NCI-H2107 treated with DMSO at 0.1 percent for 48 hours (cell line): Measurements from ENCODE around the gene UBA52.

Source experiments
- DNase-seq: peaks from one replicate; lab custom pipeline; 2025; ENCODE audit not compliant: unreplicated experiment; lab: John Stamatoyannopoulos, UW

UBA52 gene

DNA sequence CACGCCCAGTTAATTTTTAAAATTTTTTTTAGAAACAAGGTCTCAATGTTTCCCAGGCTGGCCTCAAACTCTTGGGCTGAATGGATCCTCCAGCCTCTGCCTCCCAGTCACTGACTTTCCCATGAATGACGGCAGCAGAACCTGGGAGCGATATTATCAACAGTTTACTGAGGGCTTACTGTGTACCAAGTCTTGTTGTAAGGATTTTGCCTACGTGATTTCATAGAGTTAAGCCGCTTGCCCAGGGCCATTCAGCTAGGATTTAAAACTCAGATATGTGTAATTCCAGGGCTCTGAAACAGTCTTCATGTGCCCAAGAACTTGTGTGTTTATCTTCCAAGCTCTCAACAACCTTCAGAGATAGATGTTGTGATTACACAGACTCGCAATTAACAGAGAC, 20.0 kb upstream of the UBA52 start:
- DNase-seq = no peak

DNA sequence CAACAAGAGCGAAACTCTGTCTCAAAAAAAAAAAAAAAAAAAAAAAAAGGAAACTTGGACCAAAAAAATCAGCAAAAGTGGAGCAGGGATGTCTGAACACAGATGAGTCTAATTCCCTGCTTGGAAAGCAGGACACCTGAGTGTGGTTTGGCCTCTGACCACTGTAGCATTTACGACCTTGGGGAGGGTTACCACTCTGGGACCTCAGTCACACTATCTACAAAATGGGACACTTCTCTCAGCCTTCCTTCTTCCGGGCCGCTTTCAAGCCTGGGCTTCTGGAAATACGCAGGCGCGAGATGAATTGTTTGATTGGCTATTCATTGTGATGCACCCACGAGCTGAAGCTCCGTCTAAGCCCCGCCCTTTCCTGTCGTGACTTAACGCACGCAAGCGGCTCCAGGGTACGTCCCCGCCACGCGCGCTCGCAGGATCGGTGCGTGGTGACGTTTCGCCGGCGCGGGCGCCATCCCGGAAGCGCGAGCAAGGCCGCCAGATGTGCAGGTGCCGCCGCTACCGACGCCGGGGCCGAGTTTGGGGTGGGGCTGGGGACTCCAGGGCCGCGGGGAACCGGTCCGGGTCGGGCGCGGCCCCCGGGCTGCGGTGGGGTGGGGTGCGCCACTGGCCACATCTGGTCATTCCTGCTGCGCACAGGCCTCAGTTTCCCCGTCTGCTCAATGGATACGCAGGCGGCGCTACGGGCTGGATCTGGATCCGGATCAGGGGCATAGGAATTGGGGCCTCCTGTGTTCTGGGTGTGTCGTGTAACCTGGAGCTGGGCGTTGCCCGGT, 14.1 kb upstream of the UBA52 start, which contains the start of gene KXD1:
Gene KXD1, plus strand, starts transcription at position 460 of the 791 bp plus-strand sequence. CDS start 4,187 bp downstream, outside the sequence.
- peak; percentile 94 for DNase-seq

DNA sequence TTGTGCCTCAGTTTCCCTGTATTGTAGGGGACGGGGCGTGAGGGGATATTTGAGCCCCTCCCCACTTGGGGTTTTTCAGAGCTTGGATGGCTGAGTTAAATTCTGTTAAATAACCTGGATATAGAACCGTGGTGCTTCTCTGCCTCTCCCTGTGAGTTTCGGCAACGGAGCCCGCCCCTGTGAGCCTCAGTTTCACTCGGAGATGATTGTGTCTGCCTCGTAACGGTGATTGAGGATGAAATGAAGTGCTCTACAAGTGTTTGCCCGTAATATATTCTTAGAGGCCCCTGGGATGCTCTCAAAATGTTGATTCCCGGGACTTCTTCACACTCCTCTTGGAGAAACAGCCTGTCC, 13.5 kb upstream of the UBA52 start:
- DNase-seq = no peak

DNA sequence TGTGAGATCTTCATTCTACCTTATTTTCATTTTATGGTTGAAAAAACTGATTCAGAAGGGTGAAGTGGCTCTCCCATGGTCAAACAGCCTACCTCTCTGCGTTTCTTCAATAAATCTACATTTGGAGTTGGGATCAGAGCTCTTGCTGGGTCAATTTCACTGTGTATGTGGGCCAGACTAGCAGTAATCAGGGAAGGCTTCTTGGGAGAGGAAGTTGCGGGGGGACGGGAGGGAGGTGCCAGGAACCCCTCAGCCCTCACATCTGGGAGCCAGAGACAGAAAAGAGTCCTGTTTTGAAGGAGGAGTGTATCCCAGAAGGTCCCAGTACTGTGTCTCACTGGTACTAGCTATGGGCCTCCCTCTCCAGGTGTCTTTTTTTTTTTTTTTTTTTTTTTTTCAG, 13.1 kb upstream of the UBA52 start:
- DNase-seq = no peak

DNA sequence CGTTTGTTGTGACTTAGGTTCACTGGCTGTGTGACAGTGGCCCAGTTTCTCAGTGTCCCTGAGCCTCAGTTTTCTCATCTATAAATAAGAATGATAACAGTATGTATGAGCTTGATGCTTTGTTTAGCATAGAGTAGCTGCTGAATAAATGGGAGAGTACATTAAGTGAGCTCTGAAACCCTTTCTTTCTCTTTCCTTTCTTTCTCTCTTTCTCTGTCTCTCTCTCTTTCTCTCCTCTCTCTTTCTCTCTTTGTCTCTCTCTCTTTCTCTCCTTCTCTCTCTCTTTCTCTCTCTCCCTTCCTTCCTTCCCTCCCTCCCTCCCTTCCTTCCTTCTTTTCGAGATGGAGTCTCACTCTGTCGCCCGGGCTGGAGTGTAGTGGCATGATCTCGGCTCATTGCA, 12.0 kb upstream of the UBA52 start:
- DNase-seq = no peak

DNA sequence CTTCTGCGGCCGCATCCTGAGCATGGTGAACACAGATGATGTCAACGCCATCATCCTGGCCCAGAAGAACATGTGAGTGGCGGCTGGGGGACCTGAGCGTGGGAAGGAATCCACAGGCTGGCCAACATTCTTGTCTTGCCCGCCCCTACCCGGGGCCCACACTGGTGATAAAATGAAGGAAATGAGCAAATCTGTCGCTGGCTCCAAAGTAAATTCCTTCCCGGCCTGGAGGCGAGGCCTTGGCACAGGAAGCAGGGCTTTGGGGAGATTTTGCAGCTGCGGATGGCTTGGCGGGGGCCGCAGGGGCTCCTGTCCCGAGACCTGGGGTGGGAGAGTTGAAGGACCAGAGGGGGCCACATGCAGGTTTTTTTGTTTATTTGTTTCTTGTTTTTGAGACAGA, 9.6 kb upstream of the UBA52 start:
- no peak for DNase-seq

DNA sequence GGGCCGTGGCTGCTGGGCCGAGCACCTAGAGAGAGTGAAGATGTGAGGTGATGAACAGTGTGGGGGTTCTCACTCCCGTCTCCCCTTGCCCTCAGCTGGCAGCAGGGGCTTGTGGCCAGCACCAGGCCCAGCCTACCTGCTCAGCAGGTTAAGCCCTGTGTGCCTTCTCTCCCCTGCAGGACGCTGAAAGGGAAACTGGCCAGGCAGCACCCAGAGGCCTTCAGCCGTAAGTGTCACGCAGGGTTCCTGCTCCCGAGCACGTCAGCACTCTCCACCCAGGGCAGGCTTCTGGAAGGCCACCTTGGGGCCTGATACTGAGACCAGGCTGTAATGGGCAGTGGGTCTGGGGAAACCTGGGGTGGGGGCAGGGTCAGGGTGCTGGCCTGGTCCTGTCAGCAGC, 4.7 kb upstream of the UBA52 start:
- no peak for DNase-seq

DNA sequence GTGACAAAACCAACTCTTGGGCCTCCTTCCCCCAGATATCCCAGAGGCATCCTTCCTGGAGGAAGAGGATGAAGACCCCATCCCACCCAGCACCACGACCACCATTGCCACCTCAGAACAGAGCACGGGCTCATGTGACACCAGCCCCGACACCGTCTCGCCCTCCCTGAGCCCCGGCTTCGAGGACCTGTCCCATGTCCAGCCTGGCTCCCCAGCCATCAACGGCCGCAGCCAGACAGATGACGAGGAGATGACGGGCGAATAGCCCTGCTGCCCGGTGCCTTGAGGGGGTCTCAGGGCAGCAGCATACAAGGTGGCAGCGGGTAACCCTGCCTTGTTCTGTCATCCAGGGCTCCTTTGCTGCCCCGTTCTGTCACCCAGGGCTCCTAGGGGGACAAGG, 3.3 kb upstream of the UBA52 start:
- DNase-seq = no peak

DNA sequence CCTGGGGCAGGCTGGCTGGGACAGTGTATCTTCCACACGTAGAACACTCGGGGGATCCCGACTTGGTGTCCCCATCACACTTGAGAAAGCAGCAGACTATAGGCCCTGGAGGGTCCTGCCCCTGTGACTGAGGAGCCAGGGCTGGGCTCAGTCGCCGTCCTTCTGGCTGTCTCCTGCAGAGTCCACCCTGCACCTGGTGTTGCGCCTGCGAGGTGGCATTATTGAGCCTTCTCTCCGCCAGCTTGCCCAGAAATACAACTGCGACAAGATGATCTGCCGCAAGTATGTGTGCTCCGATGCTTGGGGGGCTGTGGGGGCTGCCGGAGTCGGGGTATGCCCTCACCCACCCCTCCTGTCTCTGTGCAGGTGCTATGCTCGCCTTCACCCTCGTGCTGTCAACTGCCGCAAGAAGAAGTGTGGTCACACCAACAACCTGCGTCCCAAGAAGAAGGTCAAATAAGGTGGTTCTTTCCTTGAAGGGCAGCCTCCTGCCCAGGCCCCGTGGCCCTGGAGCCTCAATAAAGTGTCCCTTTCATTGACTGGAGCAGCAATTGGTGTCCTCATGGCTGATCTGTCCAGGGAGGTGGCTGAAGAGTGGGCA, 3.1 kb downstream of the UBA52 start:
- DNase-seq = no peak

DNA sequence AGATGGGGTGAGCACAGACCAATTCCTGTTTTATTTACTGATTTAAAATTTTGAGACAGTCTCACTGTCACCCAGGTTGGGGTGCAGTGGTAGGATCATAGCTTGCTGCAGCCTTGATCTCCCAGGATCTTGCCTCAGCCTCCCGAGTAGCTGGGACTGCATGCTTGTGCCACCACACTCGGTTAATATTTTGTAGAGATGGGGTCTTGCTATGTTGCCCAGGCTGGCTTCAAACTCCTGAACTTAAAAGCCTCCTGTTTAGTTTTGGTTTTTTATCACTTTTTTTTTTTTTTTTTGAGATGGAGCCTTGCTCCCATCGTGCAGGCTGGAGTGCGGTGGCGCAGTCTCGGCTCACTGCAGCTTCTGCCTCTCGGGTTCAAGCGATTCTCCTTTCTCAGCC, 4.7 kb downstream of the UBA52 start:
- DNase-seq = no peak

DNA sequence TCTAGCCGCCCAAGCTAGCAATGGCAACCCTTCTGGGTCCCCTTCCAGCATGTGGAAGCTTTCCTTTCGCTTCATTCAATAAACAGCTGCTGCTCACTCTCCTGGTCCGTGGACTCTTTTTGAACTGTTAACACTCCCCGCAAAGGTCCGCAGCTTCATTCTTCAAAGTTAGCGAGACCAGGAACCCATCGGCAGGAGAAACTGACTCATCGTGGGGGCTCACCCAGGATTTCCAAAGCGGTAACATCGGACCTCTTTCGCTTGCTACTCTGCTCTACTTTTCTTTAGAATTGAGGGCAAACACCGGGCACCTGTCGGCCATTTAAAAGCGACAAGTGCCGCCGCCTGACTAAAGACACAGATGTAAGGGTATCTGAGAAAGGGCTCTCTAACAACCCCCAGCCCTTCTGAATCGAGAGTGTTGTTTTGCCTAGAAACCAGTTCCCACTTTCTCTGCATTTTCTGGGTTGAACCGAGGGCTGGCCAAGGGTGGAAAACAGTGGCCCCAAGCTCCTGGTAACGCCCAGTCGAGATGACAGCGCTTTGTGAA, 5.8 kb downstream of the UBA52 start:
- DNase-seq = no peak

DNA sequence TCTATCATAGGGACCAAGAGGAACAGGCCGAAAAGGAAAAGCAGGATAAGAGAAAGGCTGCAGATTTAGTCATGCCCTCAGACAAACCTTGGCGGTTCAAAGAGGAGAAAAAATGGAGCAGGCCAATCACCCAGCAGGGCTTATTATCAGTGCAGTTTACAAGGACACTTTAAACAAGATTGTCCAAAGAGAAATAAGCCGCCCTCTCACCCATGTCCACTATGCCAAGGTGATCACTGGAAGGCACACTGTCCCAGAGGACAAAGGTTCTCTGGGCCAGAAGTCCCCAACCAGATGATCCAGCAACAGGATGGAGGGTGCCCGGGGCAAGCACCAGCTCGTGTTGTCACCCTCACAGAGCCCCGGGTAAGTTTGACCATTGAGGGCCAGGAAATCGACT, 8.7 kb downstream of the UBA52 start:
- DNase-seq = no peak

DNA sequence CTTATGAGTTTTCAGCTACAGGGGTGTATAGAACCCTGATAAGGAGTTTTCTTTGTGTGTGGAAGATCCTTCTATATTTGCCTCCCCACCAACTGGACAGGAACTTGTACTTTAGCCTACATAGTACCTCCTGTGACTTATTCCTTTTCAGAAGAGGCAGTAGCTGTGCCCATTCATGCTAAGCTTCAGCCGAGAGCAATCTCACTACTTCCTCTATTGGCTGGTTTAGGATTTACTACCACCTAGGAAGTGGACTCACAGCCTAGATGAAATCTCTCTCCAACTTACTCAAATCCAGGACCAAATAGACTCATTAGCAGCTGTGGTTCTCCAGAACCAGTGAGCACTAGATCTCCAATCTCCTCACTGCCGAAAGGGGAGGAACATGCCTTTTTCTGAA, 14.6 kb downstream of the UBA52 start:
- DNase-seq = no peak

DNA sequence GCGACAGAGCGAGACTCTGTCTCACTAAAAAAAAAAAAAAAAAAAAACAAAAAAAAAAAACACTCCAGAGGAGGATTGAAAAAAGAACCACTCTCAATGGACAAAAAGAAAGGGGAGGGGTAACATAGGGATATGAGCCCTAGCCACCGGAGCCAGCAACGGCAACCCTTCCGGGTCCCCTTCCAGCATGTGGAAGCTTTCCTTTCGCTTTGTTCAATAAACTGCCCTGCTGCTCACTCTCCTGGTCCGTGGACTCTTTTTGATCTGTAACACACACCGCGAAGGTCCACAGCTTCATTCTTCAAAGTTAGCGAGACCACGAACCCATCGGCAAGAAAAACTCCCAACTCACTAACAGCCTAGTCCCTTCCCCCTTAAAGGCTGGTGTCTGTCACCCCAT, 15.9 kb downstream of the UBA52 start:
- DNase-seq = no peak

DNA sequence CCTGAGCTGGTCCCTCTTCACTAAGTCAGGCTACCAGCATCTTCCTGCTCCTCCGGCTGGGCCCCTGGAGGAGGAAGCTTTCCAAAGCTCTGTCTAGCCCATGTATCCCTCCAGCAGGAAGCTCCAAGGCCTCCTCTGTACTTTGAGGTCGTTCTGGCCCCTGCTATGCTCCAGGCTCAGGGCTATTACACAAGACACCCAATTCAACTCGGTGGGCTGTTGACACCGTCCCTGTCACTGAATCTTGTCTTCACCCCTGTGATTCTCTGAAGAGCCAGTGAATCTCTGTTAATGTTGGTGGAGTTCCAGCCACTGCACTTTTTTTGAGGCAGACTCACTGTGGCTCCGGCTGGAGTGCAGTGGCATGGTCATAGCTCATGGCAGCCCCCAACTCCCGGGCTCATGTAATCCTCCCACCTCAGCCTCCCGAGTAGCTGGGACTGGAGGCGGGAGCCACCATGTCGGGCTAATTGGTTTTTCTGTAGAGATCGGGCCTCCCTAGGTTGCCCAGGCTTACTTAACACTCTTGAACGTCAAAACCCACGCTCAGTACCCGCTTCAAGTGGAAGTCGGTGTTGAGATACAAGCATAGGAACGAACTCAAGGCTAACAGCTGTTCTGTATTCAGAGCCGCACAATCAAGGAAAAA, 16.4 kb downstream of the UBA52 start:
- no peak for DNase-seq

DNA sequence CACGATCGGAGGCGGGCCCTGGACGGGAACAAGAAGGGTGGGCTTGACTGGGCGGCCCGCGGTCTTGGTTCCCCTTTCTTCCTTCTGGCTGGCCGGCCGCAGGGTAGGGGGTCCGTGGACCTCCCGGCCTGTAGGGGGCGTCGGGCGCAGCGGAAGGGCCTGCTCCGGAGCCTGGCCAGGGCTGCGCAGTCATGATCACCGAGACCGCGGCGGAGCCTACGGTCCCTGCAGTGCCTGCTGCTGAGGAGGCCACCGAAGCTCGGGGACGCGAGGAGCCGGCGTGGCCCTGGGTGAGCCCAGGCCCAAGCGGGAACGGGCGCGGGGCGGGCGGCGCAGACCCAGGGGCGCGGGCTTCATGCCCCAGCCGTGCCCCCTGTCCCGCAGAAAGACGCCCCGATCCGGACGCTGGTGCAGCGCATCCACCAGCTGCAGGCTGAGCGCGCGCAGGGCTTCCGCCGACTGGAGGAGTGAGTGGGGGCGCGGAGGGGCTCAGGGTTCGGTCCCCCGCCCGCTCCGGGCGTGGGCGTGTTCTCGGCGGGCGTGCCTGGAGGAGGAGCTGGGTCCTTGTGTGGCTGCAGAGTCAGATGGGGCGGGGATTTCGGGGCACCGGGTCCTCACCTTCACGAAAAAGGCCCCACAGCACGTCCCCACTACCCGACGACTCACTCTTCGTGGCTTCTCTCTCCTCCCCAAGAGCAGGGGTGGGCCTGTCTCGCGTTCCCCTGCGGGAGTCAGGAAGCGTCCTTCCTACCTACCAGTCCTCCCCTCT, 17.1 kb downstream of the UBA52 start, which contains the start of gene REX1BD:
Gene REX1BD, plus strand, starts transcription at position 188 of the 769 bp plus-strand sequence. Its CDS starts 4 bp downstream, at position 192.
- DNase-seq = peak; percentile 45

DNA sequence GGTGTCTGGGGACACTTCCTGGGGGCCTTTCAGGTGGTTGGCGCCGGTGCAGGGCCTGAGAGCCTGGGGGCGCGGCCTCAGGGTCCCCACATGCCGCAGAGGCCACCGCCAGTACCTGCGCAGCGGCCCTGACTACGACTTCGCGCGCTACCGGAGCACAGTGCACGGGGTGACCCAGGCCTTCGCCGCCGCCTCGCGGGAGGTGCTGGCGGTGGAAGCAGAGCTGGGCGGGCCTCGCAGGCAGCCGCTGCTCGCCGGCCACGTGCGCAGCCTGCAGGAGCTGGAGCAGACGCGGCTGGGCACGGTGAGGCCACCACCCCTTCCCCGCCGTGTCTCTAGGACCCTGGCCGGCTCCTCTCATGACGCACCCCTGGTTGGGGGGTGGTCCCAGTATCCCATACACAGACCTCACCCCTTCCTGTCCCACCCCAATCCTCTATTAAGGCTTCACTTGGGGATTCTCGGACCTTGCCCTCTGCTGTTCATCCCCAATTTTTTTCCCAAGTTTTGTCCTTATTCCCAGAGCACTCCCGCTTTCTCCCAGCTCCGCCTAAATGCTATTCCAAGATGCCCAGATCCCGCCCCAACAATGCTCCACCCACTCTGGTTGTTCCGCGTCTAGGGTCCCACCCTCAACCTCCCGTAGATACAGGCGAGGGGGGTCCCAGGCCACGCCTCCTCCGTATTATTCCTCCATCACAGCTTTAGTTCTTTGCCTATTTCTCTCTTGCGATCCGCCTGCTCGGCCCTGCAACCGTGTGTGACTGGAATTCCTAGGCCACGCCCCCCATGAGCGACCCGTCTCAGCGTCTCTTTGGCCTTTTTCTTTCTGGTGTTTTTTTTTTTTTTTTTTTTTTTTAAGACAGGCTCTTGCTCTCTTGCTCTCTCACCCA, 18.0 kb downstream of the UBA52 start:
- no peak for DNase-seq

DNA sequence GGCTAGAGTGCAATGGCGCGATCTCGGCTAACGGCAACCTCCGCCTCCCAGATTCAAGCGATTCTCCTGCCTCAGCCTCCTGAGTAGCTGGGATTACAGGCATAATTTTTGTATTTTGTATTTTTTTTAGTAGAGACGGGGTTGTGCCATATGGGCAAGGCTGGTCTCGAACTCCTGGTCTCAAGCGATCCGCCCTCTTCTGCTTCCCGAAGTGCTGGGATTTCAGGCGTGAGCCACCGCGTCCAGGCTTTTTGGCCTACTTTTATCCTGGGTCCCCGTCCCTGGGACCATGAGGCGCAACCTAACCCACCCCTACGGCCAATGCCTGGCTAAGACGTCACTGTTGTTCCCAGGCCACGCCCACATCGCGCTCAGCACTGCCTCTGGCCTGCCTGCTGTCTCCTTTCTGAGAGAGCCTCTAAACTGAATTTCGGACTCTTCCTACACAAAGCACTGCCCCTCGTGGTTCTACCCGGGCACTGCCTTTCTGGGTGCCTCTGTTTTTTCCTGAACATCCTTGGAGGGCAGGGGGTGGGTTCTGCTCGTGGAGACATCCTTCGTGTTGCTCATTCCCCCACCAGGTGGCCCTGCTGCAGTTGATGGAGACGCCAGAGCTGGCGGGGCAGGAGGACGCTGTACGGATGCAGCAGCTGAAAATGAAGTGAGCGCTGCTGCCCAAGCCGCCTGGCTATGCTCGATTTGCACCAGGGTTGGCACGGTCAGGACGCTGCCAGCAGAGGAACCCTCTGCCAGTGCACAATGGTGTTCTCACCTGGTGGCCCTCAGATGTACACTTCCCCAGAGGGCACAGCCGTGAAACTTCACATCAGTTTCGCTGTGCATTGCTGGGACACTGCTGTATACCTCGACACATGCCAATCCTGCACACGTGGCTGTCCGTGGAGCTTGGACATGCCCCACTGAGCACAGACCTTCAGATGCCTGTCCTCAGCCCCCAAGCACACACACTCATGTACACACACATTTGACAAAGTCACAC, 18.9 kb downstream of the UBA52 start:
- DNase-seq = no peak
